Type B pancreatic cell (in vitro differentiated cells): ENCODE data around the gene APMAP. TPM values are rescaled to one million over a fixed set of nuclear protein-coding genes. Genes with fewer than 3 reads are reported as not detected.
A peak's percentile ranks its signal among the peaks of the same experiment; 100 is the strongest.

Experiments used
- DNase-seq: peaks from one replicate; pipeline ENCODE4 v3.0.0; 2021; ENCODE audit warnings: mixed read lengths; ENCODE audit not compliant: unreplicated experiment; ENCODE audit errors: extremely low spot score
- H3K27ac Mint-ChIP-seq: 2 replicates; pipeline ENCODE4 v1.8.0; 2021; ENCODE audit warnings: mild to moderate bottlenecking, mixed read lengths
- H3K27me3 Mint-ChIP-seq: 2 replicates; pipeline ENCODE4 v1.8.0; 2021; ENCODE audit warnings: mixed read lengths
- H3K36me3 Mint-ChIP-seq: 2 replicates; pipeline ENCODE4 v1.8.0; 2021; ENCODE audit warnings: mixed read lengths
- H3K4me1 Mint-ChIP-seq: one replicate; pipeline ENCODE4 v1.8.0; 2021; ENCODE audit warnings: mixed read lengths; ENCODE audit not compliant: unreplicated experiment
- H3K4me3 Mint-ChIP-seq: 2 replicates; pipeline ENCODE4 v1.8.0; 2021; ENCODE audit warnings: mild to moderate bottlenecking, mixed read lengths
- H3K9me3 Mint-ChIP-seq: 2 replicates; pipeline ENCODE4 v1.8.0; 2021; ENCODE audit warnings: mixed read lengths
- CTCF ChIP-seq: fragments of 200-600 bp; sonication (generic); conservative IDR thresholded peaks from 2 replicates; pipeline ENCODE4 v1.5.0; 2021; ENCODE audit warnings: antibody characterized with exemption, mild to moderate bottlenecking
- total RNA-seq: library from RNA; stranded (reverse); gene quantifications from 2 replicates; pipeline ENCODE4 v1.2.1, GENCODE V29; 2021; ENCODE audit warnings: low replicate concordance

The APMAP gene
- total RNA-seq, 1 donor from 2014 or later: 71.6 TPM

GRCh38 chr20:24966317-24967012, 26.1 kb downstream of the APMAP start:
- TF ChIP-seq CTCF: no peak
- Mint-ChIP-seq H3K27me3 (no peaks in the 10 kb centered on the region), H3K4me1 (no peaks in the 10 kb centered on the region), H3K36me3 (peaks cover 32% of the 10 kb centered on the region), H3K27ac (no peak overlapping the region), H3K9me3 (no peaks in the 10 kb centered on the region), H3K4me3 (no peak overlapping the region)
- DNase-seq: no peak

GRCh38 chr20:24965065-24965919, 27.3 kb downstream of the APMAP start:
- TF ChIP-seq CTCF: no peak
- Mint-ChIP-seq H3K27ac (no peak overlapping the region), H3K4me1 (no peaks in the 10 kb centered on the region), H3K36me3 (peaks cover 29% of the 10 kb centered on the region), H3K9me3 (no peaks in the 10 kb centered on the region), H3K4me3 (no peak overlapping the region), H3K27me3 (no peaks in the 10 kb centered on the region)
- no peak for DNase-seq

- TF ChIP-seq CTCF: no peak
- Mint-ChIP-seq H3K4me3 (no peak overlapping the region), H3K9me3 (no peaks in the 10 kb centered on the region), H3K36me3 (peaks cover 25% of the 10 kb centered on the region), H3K4me1 (no peaks in the 10 kb centered on the region), H3K27me3 (no peaks in the 10 kb centered on the region), H3K27ac (no peak overlapping the region)
- DNase-seq: no peak
Measured at GRCh38 chr20:24964506-24964840, 28.1 kb downstream of the APMAP start.

- H3K36me3 Mint-ChIP-seq: peaks cover 25% of the 10 kb centered on the region
- H3K9me3 Mint-ChIP-seq: no peaks in the 10 kb centered on the region
Measured at GRCh38 chr20:24963672-24964505, 28.7 kb downstream of the APMAP start.

More at GRCh38 chr20:24963672-24964505, 28.7 kb downstream of the APMAP start:
- no peaks in the 10 kb centered on the region for H3K27me3 Mint-ChIP-seq
- no peak overlapping the region for H3K4me3 Mint-ChIP-seq
- TF ChIP-seq CTCF: no peak
- no peak overlapping the region for H3K27ac Mint-ChIP-seq
- no peaks in the 10 kb centered on the region for H3K4me1 Mint-ChIP-seq
- peak; percentile 51 for DNase-seq
